ENCODE measurements around the gene MAPRE2. TPM values are rescaled to one million over a fixed set of nuclear protein-coding genes. Genes with fewer than 3 reads are reported as not detected.

MAPRE2 gene
- total and polyA plus RNA-seq, 2 of the 13 experiments (the other 11 are each of a cell fraction or from before 2014, with no cell fraction given), result 34.5 to 67.9 TPM

DNA sequence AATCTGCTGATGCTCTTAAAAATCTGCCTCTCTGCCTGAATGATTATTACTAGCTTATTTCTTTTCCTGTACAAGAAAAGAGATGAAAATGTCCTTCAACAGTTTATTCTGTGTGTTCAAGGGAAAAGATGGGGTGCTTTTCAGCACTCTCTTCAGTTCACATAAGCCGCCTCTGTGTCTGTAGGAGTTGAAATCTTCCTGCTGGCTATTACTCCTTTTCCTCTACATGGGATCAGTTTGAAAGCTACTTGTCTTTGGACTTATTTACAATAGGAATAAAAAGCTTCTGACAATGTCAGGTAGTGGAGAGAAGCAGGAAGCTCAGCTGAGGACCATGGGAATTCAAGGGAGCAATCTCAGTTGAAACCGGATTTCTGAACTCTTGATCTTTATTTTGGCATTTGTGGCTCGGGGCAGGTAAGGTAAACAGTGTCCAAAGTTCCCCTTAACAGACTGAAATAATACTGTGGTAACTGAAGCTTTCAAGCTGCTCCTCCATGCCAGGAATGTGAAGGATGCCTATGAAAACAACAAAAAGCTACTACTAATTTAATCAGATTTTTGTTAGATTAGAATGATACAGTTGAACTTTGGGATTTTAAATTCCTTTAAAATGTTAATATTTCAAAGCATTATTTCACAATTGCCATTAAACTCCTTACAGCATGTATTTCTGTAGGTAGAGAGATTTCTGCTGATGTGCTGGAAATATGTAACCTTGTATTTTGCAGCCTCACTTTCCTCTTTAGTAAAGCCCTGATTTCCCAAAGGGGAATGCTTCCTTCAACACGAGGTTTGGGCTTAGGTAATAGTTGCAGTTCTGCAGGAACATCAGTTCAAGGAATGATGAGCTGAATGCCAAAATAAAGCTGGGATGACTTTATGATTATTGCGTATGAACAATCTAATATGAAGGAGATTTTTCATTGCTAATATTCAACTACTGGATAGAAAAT, 43.6 kb downstream of the MAPRE2 start (continued):
- TF ChIP-seq NFAT5 (CRISPR knock-in tag; IDR thresholded peaks at IDR 0.05), result no peak

- Histone ChIP-seq H3K4me1 (ENCODE audit: insufficient read depth, low read length) (peaks cover 52% of the 10 kb centered on the region), H3K9me3 (ENCODE audit: low read length) (no peaks in the 10 kb centered on the region), H3K27me3 (ENCODE audit: control insufficient read depth in 1 of 2, insufficient read depth in 2 of 2, low read length in 2 of 2) (no peaks in the 10 kb centered on the region), H3K9ac (ENCODE audit: insufficient read depth, low read depth, low read length) (peak overlapping the region; percentile 47), H3K4me2 (ENCODE audit: low read depth, low read length) (peak overlapping the region; percentile 72), H3K27ac (ENCODE audit: extremely low read length, insufficient read depth, low read length) (peak overlapping the region; percentile 87), H3K4me3 (replicated peaks in 1 of 3; ENCODE audit: insufficient read depth in 1 of 3, low read depth in 2 of 3, low read length in 3 of 3) (peak overlapping the region in 1 of 3 experiments; percentile 17; a peak in 2 of 6 replicates), H3K36me3 (replicated peaks in 1 of 2; ENCODE audit: control insufficient read depth in 1 of 2, insufficient read depth in 2 of 2, low read length in 2 of 2) (peaks cover 0 to 3% of the 10 kb centered on the region in 2 experiments; a peak in 2 of 5 replicates), H2AFZ (ENCODE audit: low read length) (no peak overlapping the region), H4K20me1 (ENCODE audit: insufficient read depth, low read length) (no peaks in the 10 kb centered on the region), H3K79me2 (ENCODE audit: insufficient read depth, low read length) (peaks cover 13% of the 10 kb centered on the region)
- WGBS (ENCODE audit: low lambda C conversion rate), result 33% methylated on average over 3 of the region's 3 CpGs
- intact Hi-C loops (cut with micrococcal nuclease; ENCODE audit: unreplicated experiment), result loop anchor here (2.0 kb wide), 1 partner anchor 43 kb away; no protein-coding TSS in a partner anchor
- POLR2A ChIA-PET, result interaction anchor here (2.1 kb wide), 1 partner anchor 45 kb away, joined by 7 read pairs; the partner anchor contains the start of gene MAPRE2
- CTCF ChIA-PET (ENCODE audit: low intra/inter-chr PET ratio, low total read pairs), result no interaction called here
- in situ Hi-C loops (cut with HindIII; ENCODE audit: extremely low pct_ligation_motif_present, low pct_unique_long_range_greater_than_20kb), result no loop called here
- no TSS peak for BruUV-seq (replicated peaks)
- peak; percentile 82 for DNase-seq (ENCODE audit: low spot score)
- peak; percentile 68 for ATAC-seq
- no peak for FAIRE-seq
- TF ChIP-seq EP300 (IDR thresholded peaks at IDR 0.05; ENCODE audit: low read depth in 2 of 2, low read length in 2 of 2) (peak in 1 of 2 experiments; percentile 26; a peak in 1 of 4 replicates), EP300 (CRISPR knock-in tag; IDR thresholded peaks at IDR 0.05; ENCODE audit: borderline replicate concordance) (no peak), ZNF224 (CRISPR knock-in tag; IDR thresholded peaks at IDR 0.05) (no peak), ZNF512B (CRISPR knock-in tag; IDR thresholded peaks at IDR 0.05; ENCODE audit: borderline replicate concordance) (no peak)
Observed at GRCh38 chr18:35085450-35086380, 44.5 kb downstream of the MAPRE2 start.

Data from HepG2 (cell line).